ENCODE measurements around the gene CPVL. TPM values are rescaled to one million over a fixed set of nuclear protein-coding genes. Genes with fewer than 3 reads are reported as not detected.

CPVL gene
- total RNA-seq, 3 donors from 2014 or later: 0.45 TPM; not detected in 2

GRCh38 chr7:28990200-28990960, 156.0 kb downstream of the CPVL start:
- Mint-ChIP-seq H3K4me1 (ENCODE audit: low read depth) (no peaks in the 10 kb centered on the region), H3K36me3 (ENCODE audit: insufficient read depth) (no peaks in the 10 kb centered on the region), H3K27me3 (ENCODE audit: low read depth) (peaks cover 6% of the 10 kb centered on the region), H3K4me3 (no peak overlapping the region), H3K9me3 (no peaks in the 10 kb centered on the region)
- DNase-seq (no peak), ATAC-seq (no peak)

GRCh38 chr7:28989211-28989980, 156.9 kb downstream of the CPVL start:
- ATAC-seq: no peak

GRCh38 chr7:28988810-28989209, 157.5 kb downstream of the CPVL start:
- ATAC-seq (no peak), DNase-seq (no peak)
- no peaks in the 10 kb centered on the region for H3K36me3 Mint-ChIP-seq (ENCODE audit: insufficient read depth)
- H3K4me3 Mint-ChIP-seq: no peak overlapping the region
- H3K4me1 Mint-ChIP-seq (ENCODE audit: low read depth): no peaks in the 10 kb centered on the region
- peaks cover 6% of the 10 kb centered on the region for H3K27me3 Mint-ChIP-seq (ENCODE audit: low read depth)
- H3K9me3 Mint-ChIP-seq: no peaks in the 10 kb centered on the region

More at GRCh38 chr7:28989211-28989980, 156.9 kb downstream of the CPVL start:
- Mint-ChIP-seq H3K4me1 (ENCODE audit: low read depth) (no peaks in the 10 kb centered on the region), H3K9me3 (no peaks in the 10 kb centered on the region), H3K27me3 (ENCODE audit: low read depth) (peaks cover 6% of the 10 kb centered on the region), H3K36me3 (ENCODE audit: insufficient read depth) (no peaks in the 10 kb centered on the region), H3K4me3 (no peak overlapping the region)
- no peak for DNase-seq

GRCh38 chr7:28988091-28988490, 158.2 kb downstream of the CPVL start:
- Mint-ChIP-seq H3K27me3 (ENCODE audit: low read depth) (peaks cover 6% of the 10 kb centered on the region), H3K4me1 (ENCODE audit: low read depth) (no peaks in the 10 kb centered on the region), H3K4me3 (no peak overlapping the region), H3K36me3 (ENCODE audit: insufficient read depth) (no peaks in the 10 kb centered on the region), H3K9me3 (no peaks in the 10 kb centered on the region)
- no peak for DNase-seq
- ATAC-seq: no peak

- Mint-ChIP-seq H3K36me3 (ENCODE audit: insufficient read depth) (no peaks in the 10 kb centered on the region), H3K9me3 (no peaks in the 10 kb centered on the region), H3K27me3 (ENCODE audit: low read depth) (peaks cover 6% of the 10 kb centered on the region), H3K4me3 (no peak overlapping the region), H3K4me1 (ENCODE audit: low read depth) (no peaks in the 10 kb centered on the region)
- no peak for DNase-seq
- no peak for ATAC-seq
These were observed 159.6 kb downstream of the CPVL start for GRCh38 chr7:28986765-28987110.

GRCh38 chr7:28986028-28986764, 160.1 kb downstream of the CPVL start:
- Mint-ChIP-seq H3K36me3 (ENCODE audit: insufficient read depth) (no peaks in the 10 kb centered on the region), H3K4me3 (no peak overlapping the region), H3K27me3 (ENCODE audit: low read depth) (peaks cover 6% of the 10 kb centered on the region), H3K9me3 (no peaks in the 10 kb centered on the region), H3K4me1 (ENCODE audit: low read depth) (no peaks in the 10 kb centered on the region)
- ATAC-seq (no peak), DNase-seq (no peak)

- H3K4me3 Mint-ChIP-seq: no peak overlapping the region
- no peaks in the 10 kb centered on the region for H3K9me3 Mint-ChIP-seq
- no peaks in the 10 kb centered on the region for H3K36me3 Mint-ChIP-seq (ENCODE audit: insufficient read depth)
- H3K4me1 Mint-ChIP-seq (ENCODE audit: low read depth): no peaks in the 10 kb centered on the region
- peaks cover 9% of the 10 kb centered on the region for H3K27me3 Mint-ChIP-seq (ENCODE audit: low read depth)
- ATAC-seq (no peak), DNase-seq (no peak)
These were observed 161.7 kb downstream of the CPVL start for GRCh38 chr7:28984631-28985030.

- no peak for DNase-seq
- H3K4me1 Mint-ChIP-seq (ENCODE audit: low read depth): no peaks in the 10 kb centered on the region
- H3K27me3 Mint-ChIP-seq (ENCODE audit: low read depth): peaks cover 9% of the 10 kb centered on the region
- no peaks in the 10 kb centered on the region for H3K36me3 Mint-ChIP-seq (ENCODE audit: insufficient read depth)
- no peak for ATAC-seq
- no peaks in the 10 kb centered on the region for H3K9me3 Mint-ChIP-seq
- no peak overlapping the region for H3K4me3 Mint-ChIP-seq
These were observed 162.1 kb downstream of the CPVL start for GRCh38 chr7:28984217-28984616.

- ATAC-seq (no peak), DNase-seq (no peak)
- Mint-ChIP-seq H3K27me3 (ENCODE audit: low read depth) (peaks cover 9% of the 10 kb centered on the region), H3K4me1 (ENCODE audit: low read depth) (no peaks in the 10 kb centered on the region), H3K9me3 (no peaks in the 10 kb centered on the region), H3K36me3 (ENCODE audit: insufficient read depth) (no peaks in the 10 kb centered on the region), H3K4me3 (no peak overlapping the region)
These were observed 162.7 kb downstream of the CPVL start for GRCh38 chr7:28983396-28984190.

- ATAC-seq (no peak), DNase-seq (no peak)
- H3K4me3 Mint-ChIP-seq: no peak overlapping the region
- no peaks in the 10 kb centered on the region for H3K9me3 Mint-ChIP-seq
- peaks cover 4% of the 10 kb centered on the region for H3K27me3 Mint-ChIP-seq (ENCODE audit: low read depth)
- no peaks in the 10 kb centered on the region for H3K4me1 Mint-ChIP-seq (ENCODE audit: low read depth)
- H3K36me3 Mint-ChIP-seq (ENCODE audit: insufficient read depth): no peaks in the 10 kb centered on the region
These were observed 165.2 kb downstream of the CPVL start for GRCh38 chr7:28981161-28981465.

GRCh38 chr7:28980451-28981160, 165.7 kb downstream of the CPVL start:
- Mint-ChIP-seq H3K4me1 (ENCODE audit: low read depth) (no peaks in the 10 kb centered on the region), H3K4me3 (no peak overlapping the region), H3K36me3 (ENCODE audit: insufficient read depth) (no peaks in the 10 kb centered on the region), H3K27me3 (ENCODE audit: low read depth) (peaks cover 3% of the 10 kb centered on the region), H3K9me3 (no peaks in the 10 kb centered on the region)
- no peak for ATAC-seq
- no peak for DNase-seq

GRCh38 chr7:28979776-28980175, 166.6 kb downstream of the CPVL start:
- no peaks in the 10 kb centered on the region for H3K36me3 Mint-ChIP-seq (ENCODE audit: insufficient read depth)
- no peak for ATAC-seq
- H3K4me1 Mint-ChIP-seq (ENCODE audit: low read depth): no peaks in the 10 kb centered on the region
- H3K4me3 Mint-ChIP-seq: no peak overlapping the region
- peaks cover 6% of the 10 kb centered on the region for H3K27me3 Mint-ChIP-seq (ENCODE audit: low read depth)
- no peak for DNase-seq
- peaks cover 3% of the 10 kb centered on the region for H3K9me3 Mint-ChIP-seq

GRCh38 chr7:28977881-28978280, 168.5 kb downstream of the CPVL start:
- no peak overlapping the region for H3K4me3 Mint-ChIP-seq
- peaks cover 6% of the 10 kb centered on the region for H3K27me3 Mint-ChIP-seq (ENCODE audit: low read depth)
- H3K36me3 Mint-ChIP-seq (ENCODE audit: insufficient read depth): no peaks in the 10 kb centered on the region
- ATAC-seq: no peak
- H3K4me1 Mint-ChIP-seq (ENCODE audit: low read depth): no peaks in the 10 kb centered on the region
- peaks cover 13% of the 10 kb centered on the region for H3K9me3 Mint-ChIP-seq
- no peak for DNase-seq

GRCh38 chr7:28976022-28976421, 170.3 kb downstream of the CPVL start:
- Mint-ChIP-seq H3K36me3 (ENCODE audit: insufficient read depth) (no peaks in the 10 kb centered on the region), H3K4me1 (ENCODE audit: low read depth) (no peaks in the 10 kb centered on the region), H3K9me3 (peaks cover 25% of the 10 kb centered on the region), H3K4me3 (no peak overlapping the region), H3K27me3 (ENCODE audit: low read depth) (peaks cover 4% of the 10 kb centered on the region)
- ATAC-seq (no peak), DNase-seq (no peak)
